Stimulated activated CD8-positive, alpha-beta memory T cell treated with anti-CD3 and anti-CD28 coated beads, Interleukin-4, amount 100 ng/mL, for 1 hour (primary cell): ENCODE measurements around the gene EFR3B.

Experiments used
- DNase-seq, 2 donors: peaks; one replicate each; pipeline ENCODE4 v3.0.0-alpha.2; 2020; ENCODE audit warnings: low read depth in 2 of 2, low spot score in 1 of 2

EFR3B gene

GRCh38 chr2:25035537-25036220 is 6.2 kb upstream of the EFR3B start:
- no peak for DNase-seq

GRCh38 chr2:25036221-25036559 is 5.7 kb upstream of the EFR3B start:
- DNase-seq = no peak

GRCh38 chr2:25039126-25039525 is 2.8 kb upstream of the EFR3B start:
- DNase-seq = no peak

GRCh38 chr2:25041307-25041927 is 459 bp upstream of the EFR3B start:
- DNase-seq = no peak

GRCh38 chr2:25042321-25043240 is 705 bp downstream of the EFR3B start:
- no peak for DNase-seq

- no peak for DNase-seq
Measured at GRCh38 chr2:25043241-25043867, 1.5 kb downstream of the EFR3B start.

GRCh38 chr2:25044011-25044410 is 2.1 kb downstream of the EFR3B start:
- DNase-seq = no peak

GRCh38 chr2:25044990-25045389 is 3.1 kb downstream of the EFR3B start:
- no peak for DNase-seq

- no peak for DNase-seq
Measured at GRCh38 chr2:25049422-25049821, 7.5 kb downstream of the EFR3B start.

GRCh38 chr2:25050128-25050527 is 8.3 kb downstream of the EFR3B start:
- no peak for DNase-seq

- no peak for DNase-seq
Measured at GRCh38 chr2:25053041-25053440, 11.2 kb downstream of the EFR3B start.

GRCh38 chr2:25054720-25055119 is 12.8 kb downstream of the EFR3B start:
- DNase-seq = no peak

GRCh38 chr2:25055376-25055920 is 13.6 kb downstream of the EFR3B start:
- DNase-seq = no peak

- DNase-seq = no peak
Measured at GRCh38 chr2:25056098-25056821, 14.4 kb downstream of the EFR3B start.

- DNase-seq = no peak
Measured at GRCh38 chr2:25062511-25062917, 20.6 kb downstream of the EFR3B start.

- DNase-seq = no peak
Measured at GRCh38 chr2:25063876-25064660, 22.2 kb downstream of the EFR3B start.

- no peak for DNase-seq
Measured at GRCh38 chr2:25065768-25066167, 23.9 kb downstream of the EFR3B start.

- DNase-seq = no peak
Measured at GRCh38 chr2:25066455-25066854, 24.6 kb downstream of the EFR3B start.

GRCh38 chr2:25068217-25068616 is 26.3 kb downstream of the EFR3B start:
- no peak for DNase-seq

GRCh38 chr2:25071966-25072365 is 30.1 kb downstream of the EFR3B start:
- DNase-seq = no peak
